ENCODE results near the gene ERGIC1. TPM values are rescaled to one million over a fixed set of nuclear protein-coding genes. Genes with fewer than 3 reads are reported as not detected.

The ERGIC1 gene
- total and polyA plus RNA-seq, 2 of the 13 experiments (the other 11 are each of a cell fraction or from before 2014, with no cell fraction given): 78.5 to 184 TPM

DNA sequence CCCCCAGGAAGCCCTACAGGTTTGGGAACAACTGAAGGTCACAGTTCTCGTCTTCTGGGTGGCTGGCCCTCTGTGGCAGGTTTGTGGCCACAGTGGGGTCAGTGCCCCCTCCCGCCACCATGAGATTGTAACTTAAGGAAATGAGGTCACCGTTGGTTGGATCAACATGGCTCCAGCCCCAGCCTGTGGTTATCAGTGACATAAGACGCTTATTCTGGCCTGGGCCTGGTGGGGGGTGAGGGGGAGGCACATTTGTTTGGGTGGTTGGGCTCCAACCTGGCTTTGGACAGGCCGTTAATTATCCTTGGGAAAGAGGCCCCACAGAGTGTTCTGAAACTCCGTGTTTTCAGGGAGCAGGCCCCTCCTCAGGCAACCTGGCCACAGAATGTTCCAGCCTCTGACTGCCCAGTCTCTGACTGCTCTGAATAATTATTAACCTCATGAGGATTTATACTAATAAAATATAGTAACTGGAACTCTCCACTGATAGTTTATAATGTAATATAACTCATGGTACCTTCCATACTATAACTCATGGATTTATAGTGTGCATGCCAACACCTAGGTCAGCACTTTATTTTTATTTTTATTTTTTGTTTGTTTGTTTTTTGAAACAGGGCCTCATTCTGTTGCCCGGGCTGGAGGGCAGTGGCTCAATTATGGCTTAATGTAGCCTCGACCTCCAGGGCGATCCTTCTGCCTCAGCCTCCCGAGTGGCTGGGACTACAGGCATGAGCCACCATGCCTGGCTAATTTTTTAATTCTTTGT, 67.1 kb downstream of the ERGIC1 start (continued):
- no peak for TF ChIP-seq MIER3 (CRISPR knock-in tag; IDR thresholded peaks at IDR 0.05; ENCODE audit: borderline replicate concordance)
- TF ChIP-seq, protein P1, sequence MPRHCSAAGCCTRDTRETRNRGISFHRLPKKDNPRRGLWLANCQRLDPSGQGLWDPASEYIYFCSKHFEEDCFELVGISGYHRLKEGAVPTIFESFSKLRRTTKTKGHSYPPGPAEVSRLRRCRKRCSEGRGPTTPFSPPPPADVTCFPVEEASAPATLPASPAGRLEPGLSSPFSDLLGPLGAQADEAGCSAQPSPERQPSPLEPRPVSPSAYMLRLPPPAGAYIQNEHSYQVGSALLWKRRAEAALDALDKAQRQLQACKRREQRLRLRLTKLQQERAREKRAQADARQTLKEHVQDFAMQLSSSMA (CRISPR knock-in tag; IDR thresholded peaks at IDR 0.05): no peak

GRCh38 chr5:172901788-172902496, 67.9 kb downstream of the ERGIC1 start:
- 83% methylated on average over 8 of the region's 9 CpGs for WGBS (ENCODE audit: low lambda C conversion rate)
- Histone ChIP-seq H3K9me3 (ENCODE audit: low read length) (no peaks in the 10 kb centered on the region), H3K4me2 (ENCODE audit: low read depth, low read length) (peak overlapping the region; percentile 21; the same call in 1 of the 2 replicates), H2AFZ (ENCODE audit: low read length) (no peak overlapping the region), H3K4me1 (ENCODE audit: insufficient read depth, low read length) (peaks cover 44% of the 10 kb centered on the region), H3K9ac (ENCODE audit: insufficient read depth, low read depth, low read length) (peak overlapping the region; percentile 33; the same call in 1 of the 2 replicates), H3K79me2 (ENCODE audit: insufficient read depth, low read length) (no peaks in the 10 kb centered on the region), H3K27ac (ENCODE audit: extremely low read length, insufficient read depth, low read length) (peak overlapping the region; percentile 65), H4K20me1 (ENCODE audit: insufficient read depth, low read length) (no peaks in the 10 kb centered on the region), H3K27me3 (ENCODE audit: control insufficient read depth in 1 of 2, insufficient read depth in 2 of 2, low read length in 2 of 2) (no peaks in the 10 kb centered on the region), H3K4me3 (replicated peaks in 1 of 3; ENCODE audit: insufficient read depth in 1 of 3, low read depth in 2 of 3, low read length in 3 of 3) (no peak overlapping the region), H3K36me3 (replicated peaks in 1 of 2; ENCODE audit: control insufficient read depth in 1 of 2, insufficient read depth in 2 of 2, low read length in 2 of 2) (peaks cover 26 to 29% of the 10 kb centered on the region in 2 experiments)
- BruUV-seq (replicated peaks): no TSS peak
- ChIA-PET CTCF (ENCODE audit: low intra/inter-chr PET ratio, low total read pairs) (interaction anchor here (0.7 to 2.8 kb wide), 6 partner anchors 43 to 189 kb away, joined by 3 to 27 read pairs (median 6); partner anchors contain the start of gene DUSP1), POLR2A (interaction anchor here (1.0 to 8.6 kb wide), 7 partner anchors 43 to 187 kb away, joined by 3 to 31 read pairs (median 6); partner anchors contain the start of gene DUSP1)
- no peak for DNase-seq (ENCODE audit: low spot score)
- no peak for FAIRE-seq
- peak; percentile 46 for ATAC-seq
- intact Hi-C loops (cut with micrococcal nuclease; ENCODE audit: unreplicated experiment): loop anchor here (1.0 to 2.0 kb wide), 2 partner anchors 43 to 130 kb away; no protein-coding TSS in a partner anchor
- in situ Hi-C loops (cut with HindIII; ENCODE audit: extremely low pct_ligation_motif_present, low pct_unique_long_range_greater_than_20kb): loop anchor here (5.0 kb wide), 2 partner anchors 130 to 175 kb away; partner anchors contain the start of gene DUSP1
- TF ChIP-seq CCDC6 (CRISPR knock-in tag; IDR thresholded peaks at IDR 0.05) (0 out of 2 replicates have a peak, but pooled peaks have one; percentile 19), ZNF326 (CRISPR knock-in tag; IDR thresholded peaks at IDR 0.05; ENCODE audit: borderline replicate concordance) (no peak), ZNF367 (CRISPR knock-in tag; IDR thresholded peaks at IDR 0.05; ENCODE audit: borderline replicate concordance) (no peak), SALL1 (CRISPR knock-in tag; IDR thresholded peaks at IDR 0.05) (0 out of 2 replicates have a peak, but pooled peaks have one; percentile 6), CHCHD3 (CRISPR knock-in tag; IDR thresholded peaks at IDR 0.05) (0 out of 2 replicates have a peak, but pooled peaks have one; percentile 11), EED (CRISPR knock-in tag; IDR thresholded peaks at IDR 0.05) (0 out of 2 replicates have a peak, but pooled peaks have one; percentile 10), PRPF4 (IDR thresholded peaks at IDR 0.05; ENCODE audit: low read depth, low read length, poor library complexity, severe bottlenecking) (no peak), HDAC2 (CRISPR knock-in tag; IDR thresholded peaks at IDR 0.05) (no peak), ARID3A (IDR thresholded peaks at IDR 0.05; ENCODE audit: low read depth, low read length) (peak; percentile 1; the same call in 1 of the 2 replicates), ZNF430 (CRISPR knock-in tag; IDR thresholded peaks at IDR 0.05) (0 out of 2 replicates have a peak, but pooled peaks have one; percentile 11), RARG (CRISPR knock-in tag; IDR thresholded peaks at IDR 0.05; ENCODE audit: low read depth) (no peak)
